GM12874 (cell line): ENCODE results near the gene MRM2.

ENCODE experiments used
- CTCF ChIP-seq: IDR thresholded peaks from 2 replicates; pipeline ENCODE4 v1.5.1; 2011; ENCODE audit warnings: low read depth, mild to moderate bottlenecking, control low read depth, low read length, moderate library complexity; ENCODE audit not compliant: insufficient read depth

MRM2 gene

GRCh38 chr7:2230226-2230625, 11.8 kb downstream of the MRM2 start:
- TF ChIP-seq CTCF: no peak

GRCh38 chr7:2229467-2229866, 12.5 kb downstream of the MRM2 start:
- TF ChIP-seq CTCF: no peak

GRCh38 chr7:2228921-2229320, 13.1 kb downstream of the MRM2 start:
- TF ChIP-seq CTCF: no peak

GRCh38 chr7:2227699-2228098, 14.3 kb downstream of the MRM2 start:
- TF ChIP-seq CTCF: no peak

- no peak for TF ChIP-seq CTCF
Observed at GRCh38 chr7:2225830-2226229, 16.2 kb downstream of the MRM2 start.

GRCh38 chr7:2225336-2225735, 16.7 kb downstream of the MRM2 start:
- no peak for TF ChIP-seq CTCF

- TF ChIP-seq CTCF: no peak
Observed at GRCh38 chr7:2224934-2225333, 17.1 kb downstream of the MRM2 start.

GRCh38 chr7:2224491-2224928, 17.5 kb downstream of the MRM2 start:
- no peak for TF ChIP-seq CTCF
